Natural killer cell treated with Interleukin-12 subunit alpha and Interleukin-12 subunit beta and Interleukin-15 and Interleukin-18, amount 100 ng/mL, for 72 hours (primary cell): ENCODE data around the gene DHCR7. TPM values are rescaled to one million over a fixed set of nuclear protein-coding genes. Genes with fewer than 3 reads are reported as not detected.
A peak's percentile ranks its signal among the peaks of the same experiment; 100 is the strongest.

Experiments
- ATAC-seq, 2 donors: fragments of 150-1000 bp; cut with Tn5 transposase in 1 of 2; sonication (Bioruptor Pico), chemical (Tn5 transposase) in 1 of 2; 2 replicates each; pipeline ENCODE4 v1.10.0; 2021
- DNase-seq: peaks from one replicate; pipeline ENCODE4 v3.0.0; 2022; ENCODE audit warnings: low spot score
- H3K27ac Mint-ChIP-seq, 2 donors: 1 replicate in 1 of 2; 2 replicates in 1 of 2; pipeline ENCODE4 v1.8.0; 2022; ENCODE audit warnings: mixed read lengths in 2 of 2, mild to moderate bottlenecking in 1 of 2, moderate library complexity in 1 of 2
- H3K27me3 Mint-ChIP-seq, 2 donors: 1 replicate in 1 of 2; 2 replicates in 1 of 2; pipeline ENCODE4 v1.8.0; 2022; ENCODE audit warnings: mixed read lengths in 2 of 2
- H3K36me3 Mint-ChIP-seq: one replicate; pipeline ENCODE4 v1.8.0; 2022; ENCODE audit warnings: mixed read lengths
- H3K4me1 Mint-ChIP-seq, 2 donors: 1 replicate in 1 of 2; 2 replicates in 1 of 2; pipeline ENCODE4 v1.8.0; 2022; ENCODE audit warnings: low read depth in 2 of 2, mixed read lengths in 2 of 2, mild to moderate bottlenecking in 1 of 2
- H3K4me3 Mint-ChIP-seq: one replicate; pipeline ENCODE4 v1.8.0; 2022; ENCODE audit warnings: mixed read lengths
- H3K9me3 Mint-ChIP-seq: 2 replicates; pipeline ENCODE4 v1.8.0; 2022; ENCODE audit warnings: mixed read lengths
- total RNA-seq, 2 donors: library from RNA; stranded (reverse); gene quantifications; one replicate each; pipeline ENCODE4 v1.2.3, GENCODE V29; 2022

Gene DHCR7
- total RNA-seq, 2 donors from 2014 or later: 75.8 to 104 TPM

- H3K27ac Mint-ChIP-seq: no peak overlapping the region
Measured at GRCh38 chr11:71456831-71457230, 8.6 kb upstream of the DHCR7 start.

GRCh38 chr11:71456294-71456693 is 8.1 kb upstream of the DHCR7 start:
- Mint-ChIP-seq H3K27me3 (no peaks in the 10 kb centered on the region), H3K4me1 (peaks cover 39 to 48% of the 10 kb centered on the region in 2 donors), H3K36me3 (peaks cover 31% of the 10 kb centered on the region), H3K27ac (no peak overlapping the region), H3K4me3 (peak overlapping the region; percentile 9), H3K9me3 (no peaks in the 10 kb centered on the region)
- ATAC-seq (no peak), DNase-seq (no peak)

More at GRCh38 chr11:71456831-71457230, 8.6 kb upstream of the DHCR7 start:
- no peak overlapping the region for H3K4me3 Mint-ChIP-seq
- H3K36me3 Mint-ChIP-seq: peaks cover 31% of the 10 kb centered on the region
- H3K4me1 Mint-ChIP-seq: peaks cover 35 to 43% of the 10 kb centered on the region in 2 donors
- DNase-seq: no peak
- no peak for ATAC-seq
- H3K27me3 Mint-ChIP-seq: no peaks in the 10 kb centered on the region
- H3K9me3 Mint-ChIP-seq: no peaks in the 10 kb centered on the region

DNA sequence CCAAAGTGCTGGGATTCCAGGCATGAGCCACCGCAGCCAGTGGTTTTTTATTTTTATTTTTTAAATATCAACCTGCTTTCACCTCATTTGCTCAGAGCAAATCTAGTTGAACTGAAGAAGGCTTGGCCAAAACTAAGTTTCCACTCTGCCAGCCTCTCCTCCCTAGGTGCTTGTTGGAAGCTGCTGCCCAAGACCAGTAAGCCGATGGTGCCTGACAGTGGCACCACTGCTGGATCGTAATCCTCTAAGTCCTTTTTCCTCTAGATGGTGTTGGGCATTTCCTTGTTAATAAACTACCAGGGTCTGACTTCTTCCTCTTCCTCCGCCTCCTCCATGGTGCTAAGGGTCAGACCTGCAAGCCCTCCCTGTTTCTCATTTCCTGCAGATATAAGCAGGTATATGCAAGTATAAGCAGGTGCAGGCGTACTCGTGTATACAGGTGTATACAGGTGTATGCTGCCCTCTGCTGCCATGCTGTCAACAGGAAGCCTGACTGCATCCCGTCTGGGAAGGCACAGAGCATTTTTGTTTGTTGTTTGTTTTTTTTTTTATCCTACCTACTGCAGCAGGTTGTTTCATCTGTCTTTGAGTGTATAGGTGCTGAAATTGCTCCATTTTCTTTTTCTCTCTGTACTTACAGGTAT is 6.4 kb upstream of the DHCR7 start:
- H3K36me3 Mint-ChIP-seq: peaks cover 15% of the 10 kb centered on the region
- H3K27me3 Mint-ChIP-seq: no peaks in the 10 kb centered on the region
- peak overlapping the region; percentile 35 to 50 for H3K27ac Mint-ChIP-seq
- ATAC-seq: no peak
- no peak for DNase-seq
- H3K9me3 Mint-ChIP-seq: no peaks in the 10 kb centered on the region
- H3K4me1 Mint-ChIP-seq: peaks cover 39 to 55% of the 10 kb centered on the region in 2 donors
- peak overlapping the region; percentile 82 for H3K4me3 Mint-ChIP-seq

GRCh38 chr11:71453918-71454304 is 5.7 kb upstream of the DHCR7 start:
- ATAC-seq: no peak
- peaks cover 45 to 61% of the 10 kb centered on the region in 2 donors for H3K4me1 Mint-ChIP-seq

DNA sequence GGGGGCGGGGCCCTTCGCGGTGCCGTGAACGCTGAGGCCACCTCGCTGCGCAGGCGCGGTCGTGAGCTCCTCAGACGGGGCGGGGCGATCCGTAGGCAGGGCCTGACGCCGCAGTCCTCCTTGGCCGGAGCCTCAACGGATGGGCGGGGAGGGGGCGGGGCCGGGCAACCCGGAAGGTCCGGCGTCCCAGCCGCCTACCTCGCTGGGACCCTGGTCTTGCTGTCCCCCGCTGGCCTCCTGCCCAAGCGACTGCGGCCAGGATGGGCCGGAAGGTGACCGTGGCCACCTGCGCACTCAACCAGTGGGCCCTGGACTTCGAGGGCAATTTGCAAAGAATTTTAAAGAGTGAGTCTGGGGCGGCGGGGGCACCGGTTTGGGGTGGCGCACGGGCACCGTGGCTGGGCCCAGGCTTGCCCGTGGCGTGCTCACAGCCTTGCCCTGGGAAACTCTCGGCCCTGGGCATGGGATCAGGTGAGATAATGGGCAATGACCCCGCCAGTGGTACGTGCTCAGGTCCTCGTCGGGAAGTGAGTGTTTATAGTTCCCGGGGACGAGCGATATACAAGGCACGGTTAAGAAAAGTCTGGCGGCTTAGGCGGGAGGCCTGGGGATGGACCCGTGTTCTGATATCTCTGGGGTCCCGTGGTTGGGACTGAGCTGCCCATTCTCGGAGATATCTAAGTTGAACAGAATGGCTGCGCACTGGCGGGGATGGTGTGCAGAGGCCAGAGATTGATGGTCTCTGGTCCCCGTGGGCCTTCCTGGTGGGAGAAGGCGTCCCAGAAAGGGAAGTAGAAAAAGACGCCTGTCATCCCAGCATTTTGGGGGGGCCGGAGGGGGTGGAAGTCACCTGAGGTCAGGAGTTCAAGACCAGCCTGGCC is 5.1 kb upstream of the DHCR7 start, which contains the start of gene NADSYN1:
Gene NADSYN1 (plus strand): TSS at position 167 of the 881 bp plus-strand sequence. CDS start 94 bp downstream, at position 261.
- Mint-ChIP-seq H3K36me3 (peaks cover 14% of the 10 kb centered on the region), H3K9me3 (no peaks in the 10 kb centered on the region), H3K27ac (peak within 1 kb of the TSS; percentile 93 to 96), H3K4me1 (peaks cover 45 to 61% of the 10 kb centered on the region in 2 donors), H3K4me3 (peak within 1 kb of the TSS; percentile 91), H3K27me3 (no peaks in the 10 kb centered on the region)
- DNase-seq (peak; percentile 96), ATAC-seq (peak; percentile 86 to 90)

More at GRCh38 chr11:71453918-71454304, 5.7 kb upstream of the DHCR7 start:
- no peak for DNase-seq
- no peaks in the 10 kb centered on the region for H3K9me3 Mint-ChIP-seq
- no peaks in the 10 kb centered on the region for H3K27me3 Mint-ChIP-seq
- peak overlapping the region; percentile 91 for H3K4me3 Mint-ChIP-seq
- H3K27ac Mint-ChIP-seq: peak overlapping the region; percentile 93 to 96
- H3K36me3 Mint-ChIP-seq: peaks cover 14% of the 10 kb centered on the region

DNA sequence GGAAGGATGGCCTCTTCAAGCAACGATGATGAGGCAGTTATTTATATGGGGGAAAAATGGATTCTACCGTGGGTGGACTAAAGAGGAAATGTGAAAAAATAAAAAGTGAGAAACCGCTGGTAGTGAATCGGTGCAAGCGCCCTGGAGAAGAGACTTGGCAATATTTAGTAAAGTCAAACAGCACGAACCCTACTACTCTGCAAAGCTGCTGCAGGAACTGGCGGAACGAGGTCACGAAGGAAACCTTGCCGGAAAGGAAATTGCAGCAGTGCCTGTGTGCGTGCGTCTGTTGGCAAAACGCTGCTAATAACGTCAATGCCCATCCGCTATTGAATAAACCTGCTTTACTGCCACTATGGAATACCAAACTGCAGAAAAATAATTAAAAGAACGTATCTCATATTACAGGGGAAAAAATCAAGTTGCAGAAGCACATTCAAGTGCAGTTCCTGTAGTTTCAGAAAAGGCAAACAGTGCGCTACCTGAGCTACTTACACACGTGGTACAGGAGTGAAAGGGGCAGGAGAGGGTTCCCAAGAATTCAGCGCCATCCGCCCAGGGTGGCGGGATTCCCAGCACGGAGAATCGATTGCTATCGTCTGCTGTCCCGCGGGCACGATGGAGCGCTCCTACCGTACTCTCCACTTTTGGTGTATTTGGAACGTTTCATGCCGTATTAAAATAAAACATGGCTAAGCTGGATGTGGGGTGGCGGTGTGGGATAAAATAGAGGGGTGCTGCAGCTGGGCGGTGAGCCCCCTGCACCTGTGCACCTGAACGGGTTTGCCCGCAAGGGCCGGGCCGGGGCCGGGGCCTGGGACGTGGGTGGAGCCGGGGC is 4.2 kb upstream of the DHCR7 start:
- ATAC-seq (peak in 1 of 2 donors; percentile 37), DNase-seq (peak; percentile 68)
- Mint-ChIP-seq H3K4me1 (peaks cover 45 to 60% of the 10 kb centered on the region in 2 donors), H3K36me3 (peaks cover 8% of the 10 kb centered on the region), H3K4me3 (peak overlapping the region; percentile 91), H3K27ac (peak overlapping the region; percentile 93 to 96), H3K27me3 (no peaks in the 10 kb centered on the region), H3K9me3 (no peaks in the 10 kb centered on the region)

- H3K4me1 Mint-ChIP-seq: peaks cover 50 to 65% of the 10 kb centered on the region in 2 donors
- no peaks in the 10 kb centered on the region for H3K27me3 Mint-ChIP-seq
- peak overlapping the region; percentile 93 to 96 for H3K27ac Mint-ChIP-seq
- DNase-seq (peak; percentile 56), ATAC-seq (no peak)
- no peaks in the 10 kb centered on the region for H3K9me3 Mint-ChIP-seq
- peaks cover 8% of the 10 kb centered on the region for H3K36me3 Mint-ChIP-seq
- peak overlapping the region; percentile 91 for H3K4me3 Mint-ChIP-seq
Measured at GRCh38 chr11:71451596-71452198, 3.5 kb upstream of the DHCR7 start.

- DNase-seq (peak; percentile 0), ATAC-seq (no peak)
- Mint-ChIP-seq H3K36me3 (peaks cover 9% of the 10 kb centered on the region), H3K27ac (peak overlapping the region; percentile 45 to 93), H3K27me3 (no peaks in the 10 kb centered on the region), H3K4me3 (peak overlapping the region; percentile 91), H3K9me3 (no peaks in the 10 kb centered on the region), H3K4me1 (peaks cover 44 to 60% of the 10 kb centered on the region in 2 donors)
Measured at GRCh38 chr11:71450939-71451338, 2.7 kb upstream of the DHCR7 start.

GRCh38 chr11:71450507-71450906 is 2.3 kb upstream of the DHCR7 start:
- H3K27me3 Mint-ChIP-seq: no peaks in the 10 kb centered on the region
- H3K27ac Mint-ChIP-seq: peak overlapping the region; percentile 45 to 93
- ATAC-seq (no peak), DNase-seq (no peak)
- H3K4me1 Mint-ChIP-seq: peaks cover 42 to 60% of the 10 kb centered on the region in 2 donors
- no peaks in the 10 kb centered on the region for H3K9me3 Mint-ChIP-seq
- peaks cover 11% of the 10 kb centered on the region for H3K36me3 Mint-ChIP-seq
- peak overlapping the region; percentile 91 for H3K4me3 Mint-ChIP-seq

DNA sequence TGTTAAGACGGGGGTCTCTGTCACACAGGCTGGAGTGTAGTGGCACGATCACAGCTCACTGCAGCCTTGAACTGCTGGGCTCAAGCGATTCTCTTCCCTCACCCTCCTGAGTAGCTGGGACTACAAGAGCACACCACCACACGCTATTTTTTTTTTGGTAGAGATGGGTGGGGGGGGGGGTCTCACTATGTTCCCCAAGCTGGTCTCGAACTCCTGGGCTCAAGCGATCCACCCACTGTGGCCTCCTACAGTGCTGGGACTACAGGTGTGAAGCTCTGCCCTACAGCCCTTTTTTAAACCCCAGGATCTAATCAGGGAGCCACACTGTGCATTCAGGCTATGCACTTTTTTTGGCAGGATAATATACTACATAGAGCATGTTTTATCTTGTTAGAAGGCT is 1.4 kb upstream of the DHCR7 start:
- H3K27me3 Mint-ChIP-seq: no peaks in the 10 kb centered on the region
- peak overlapping the region; percentile 91 for H3K4me3 Mint-ChIP-seq
- peak; percentile 18 for DNase-seq
- ATAC-seq: no peak
- H3K36me3 Mint-ChIP-seq: peaks cover 13% of the 10 kb centered on the region
- peak overlapping the region; percentile 57 to 72 for H3K27ac Mint-ChIP-seq
- peaks cover 38 to 54% of the 10 kb centered on the region in 2 donors for H3K4me1 Mint-ChIP-seq
- no peaks in the 10 kb centered on the region for H3K9me3 Mint-ChIP-seq

DNA sequence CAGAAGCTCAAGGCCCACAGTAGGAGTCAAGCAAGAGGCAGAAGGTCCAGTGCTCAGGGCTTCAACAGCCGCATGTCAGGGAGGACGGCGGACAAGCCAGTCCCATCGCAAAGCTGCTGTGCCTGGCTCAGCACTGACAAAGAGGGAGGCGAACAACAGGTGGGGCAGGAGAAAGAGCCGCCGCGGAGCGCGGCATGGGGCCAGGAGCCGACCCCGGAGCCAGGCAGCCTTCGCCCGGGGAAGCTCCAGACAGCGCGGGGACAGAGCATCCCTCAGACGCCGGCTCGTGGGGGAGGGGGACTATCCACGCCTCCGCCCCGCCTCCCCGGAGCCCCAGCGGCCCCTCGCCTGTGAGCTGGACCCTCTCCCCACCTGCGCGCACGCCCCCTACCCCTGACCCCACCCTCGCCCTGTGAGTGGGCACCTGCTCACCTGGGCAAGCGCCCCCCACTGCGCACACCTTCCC is 369 bp downstream of the DHCR7 start:
- peaks cover 32 to 46% of the 10 kb centered on the region in 2 donors for H3K4me1 Mint-ChIP-seq
- no peaks in the 10 kb centered on the region for H3K27me3 Mint-ChIP-seq
- H3K36me3 Mint-ChIP-seq: peaks cover 13% of the 10 kb centered on the region
- H3K27ac Mint-ChIP-seq: peak overlapping the region; percentile 57 to 77
- H3K9me3 Mint-ChIP-seq: no peaks in the 10 kb centered on the region
- DNase-seq: no peak
- peak overlapping the region; percentile 91 for H3K4me3 Mint-ChIP-seq
- ATAC-seq: peak; percentile 36 to 39

GRCh38 chr11:71446942-71447688 is 1.1 kb downstream of the DHCR7 start:
- H3K9me3 Mint-ChIP-seq: no peaks in the 10 kb centered on the region
- DNase-seq (peak; percentile 53), ATAC-seq (no peak)
- peak overlapping the region; percentile 91 for H3K4me3 Mint-ChIP-seq
- peaks cover 13% of the 10 kb centered on the region for H3K36me3 Mint-ChIP-seq
- H3K27ac Mint-ChIP-seq: peak overlapping the region; percentile 57 to 77
- peaks cover 28 to 41% of the 10 kb centered on the region in 2 donors for H3K4me1 Mint-ChIP-seq
- H3K27me3 Mint-ChIP-seq: no peaks in the 10 kb centered on the region
